Measurements from ENCODE around the gene IGFBP7.

DNA sequence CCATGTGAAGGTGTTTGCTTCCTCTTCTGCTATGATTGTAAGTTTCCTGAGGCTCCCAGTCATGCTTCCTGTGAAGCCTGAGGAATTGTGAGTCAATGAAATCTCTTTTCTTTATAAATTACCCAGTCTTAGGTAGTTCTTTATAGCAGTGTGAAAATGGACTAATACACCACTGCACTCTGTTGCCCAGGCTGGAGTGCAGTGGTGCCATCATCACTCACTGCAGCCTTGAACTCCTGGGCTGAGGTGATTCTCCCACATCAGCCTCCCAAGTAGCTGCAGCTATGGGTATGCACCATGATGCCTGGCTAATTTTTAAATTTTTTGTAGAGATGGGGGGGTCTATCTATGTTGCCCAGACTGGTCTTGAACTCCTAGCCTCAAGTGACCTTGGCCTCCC lies 15.8 kb upstream of the IGFBP7 start:
- TF ChIP-seq ZNF274 (IDR thresholded peaks at IDR 0.05; ENCODE audit: low read depth, low read length) (no peak), YY1 (IDR thresholded peaks at IDR 0.05; ENCODE audit: insufficient read depth, insufficient read length) (no peak)
